Tibial nerve (tissue), 3 donors: ENCODE data around the gene WDHD1.

ENCODE experiments used
- POLR2A ChIP-seq, 2 donors: fragments of 450-650 bp; IDR thresholded peaks; one replicate each; pipeline ENCODE4 v1.6.1; 2017; ENCODE audit warnings: antibody characterized with exemption in 2 of 2, mild to moderate bottlenecking in 2 of 2, moderate library complexity in 2 of 2
- TF ChIP-seq, protein P1 (sequence below), 5 experiments: fragments of 200-600 bp in 3 of 5; fragments of 450-650 bp in 2 of 5; sonication (generic) in 3 of 5; IDR thresholded peaks; one replicate each; pipeline ENCODE4 v1.5.1; 2016 to 2019; ENCODE audit warnings: antibody characterized with exemption in 5 of 5, mild to moderate bottlenecking in 3 of 5, moderate library complexity in 2 of 5

DNA sequence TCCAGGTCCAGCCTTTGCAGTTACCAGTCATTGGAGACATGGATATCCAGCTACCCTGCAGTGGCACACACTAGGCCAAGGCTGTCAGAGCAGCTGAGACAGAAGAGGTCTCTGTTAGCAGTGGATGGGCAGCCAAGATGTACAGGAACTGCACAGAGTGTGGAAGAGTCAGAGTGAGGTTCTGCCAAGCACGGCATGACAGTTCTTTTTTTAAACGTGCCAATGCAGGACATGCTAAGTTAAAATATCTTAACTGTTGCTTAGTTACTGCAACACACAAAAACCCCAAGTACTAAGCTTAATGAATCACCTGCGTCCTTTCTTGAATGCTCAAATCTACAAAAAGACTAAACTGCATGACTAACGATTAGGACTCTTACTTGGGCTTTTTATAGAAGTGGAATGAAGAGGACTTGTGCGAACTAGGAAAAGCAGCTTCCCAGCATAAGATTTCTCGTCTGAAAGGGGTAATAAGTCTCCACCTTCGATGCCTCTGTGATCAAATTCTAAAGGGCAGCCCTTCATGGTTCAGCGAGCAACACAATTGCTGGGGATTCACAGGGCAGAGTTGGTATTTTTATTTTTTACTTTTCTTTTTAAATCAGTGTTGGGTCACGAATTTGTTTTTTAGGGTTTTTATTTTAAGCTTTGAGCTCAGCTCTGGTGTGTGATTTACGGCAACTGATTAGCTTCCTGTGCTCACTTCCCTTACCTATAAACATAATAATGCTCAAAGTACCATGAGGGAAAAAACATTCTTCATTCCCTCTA is 45.2 kb upstream of the WDHD1 start:
- TF ChIP-seq, protein P1, sequence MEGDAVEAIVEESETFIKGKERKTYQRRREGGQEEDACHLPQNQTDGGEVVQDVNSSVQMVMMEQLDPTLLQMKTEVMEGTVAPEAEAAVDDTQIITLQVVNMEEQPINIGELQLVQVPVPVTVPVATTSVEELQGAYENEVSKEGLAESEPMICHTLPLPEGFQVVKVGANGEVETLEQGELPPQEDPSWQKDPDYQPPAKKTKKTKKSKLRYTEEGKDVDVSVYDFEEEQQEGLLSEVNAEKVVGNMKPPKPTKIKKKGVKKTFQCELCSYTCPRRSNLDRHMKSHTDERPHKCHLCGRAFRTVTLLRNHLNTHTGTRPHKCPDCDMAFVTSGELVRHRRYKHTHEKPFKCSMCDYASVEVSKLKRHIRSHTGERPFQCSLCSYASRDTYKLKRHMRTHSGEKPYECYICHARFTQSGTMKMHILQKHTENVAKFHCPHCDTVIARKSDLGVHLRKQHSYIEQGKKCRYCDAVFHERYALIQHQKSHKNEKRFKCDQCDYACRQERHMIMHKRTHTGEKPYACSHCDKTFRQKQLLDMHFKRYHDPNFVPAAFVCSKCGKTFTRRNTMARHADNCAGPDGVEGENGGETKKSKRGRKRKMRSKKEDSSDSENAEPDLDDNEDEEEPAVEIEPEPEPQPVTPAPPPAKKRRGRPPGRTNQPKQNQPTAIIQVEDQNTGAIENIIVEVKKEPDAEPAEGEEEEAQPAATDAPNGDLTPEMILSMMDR (IDR thresholded peaks at IDR 0.05) = no peak
- TF ChIP-seq POLR2A (IDR thresholded peaks at IDR 0.05) = no peak
